GM21381 (cell line): ENCODE data around the gene NUP93.
"Not testable (repeated sequence)": the region's sequence is repeated elsewhere in the genome, so short reads cannot be mapped to it uniquely, and the experiment has no call there.

Experiments
- ATAC-seq: cut with Tn5 transposase; IDR thresholded peaks from one replicate; pipeline ENCODE4 v1.9.1; 2021; ENCODE audit warnings: mild to moderate bottlenecking, moderate library complexity; ENCODE audit not compliant: unreplicated experiment

The NUP93 gene

DNA sequence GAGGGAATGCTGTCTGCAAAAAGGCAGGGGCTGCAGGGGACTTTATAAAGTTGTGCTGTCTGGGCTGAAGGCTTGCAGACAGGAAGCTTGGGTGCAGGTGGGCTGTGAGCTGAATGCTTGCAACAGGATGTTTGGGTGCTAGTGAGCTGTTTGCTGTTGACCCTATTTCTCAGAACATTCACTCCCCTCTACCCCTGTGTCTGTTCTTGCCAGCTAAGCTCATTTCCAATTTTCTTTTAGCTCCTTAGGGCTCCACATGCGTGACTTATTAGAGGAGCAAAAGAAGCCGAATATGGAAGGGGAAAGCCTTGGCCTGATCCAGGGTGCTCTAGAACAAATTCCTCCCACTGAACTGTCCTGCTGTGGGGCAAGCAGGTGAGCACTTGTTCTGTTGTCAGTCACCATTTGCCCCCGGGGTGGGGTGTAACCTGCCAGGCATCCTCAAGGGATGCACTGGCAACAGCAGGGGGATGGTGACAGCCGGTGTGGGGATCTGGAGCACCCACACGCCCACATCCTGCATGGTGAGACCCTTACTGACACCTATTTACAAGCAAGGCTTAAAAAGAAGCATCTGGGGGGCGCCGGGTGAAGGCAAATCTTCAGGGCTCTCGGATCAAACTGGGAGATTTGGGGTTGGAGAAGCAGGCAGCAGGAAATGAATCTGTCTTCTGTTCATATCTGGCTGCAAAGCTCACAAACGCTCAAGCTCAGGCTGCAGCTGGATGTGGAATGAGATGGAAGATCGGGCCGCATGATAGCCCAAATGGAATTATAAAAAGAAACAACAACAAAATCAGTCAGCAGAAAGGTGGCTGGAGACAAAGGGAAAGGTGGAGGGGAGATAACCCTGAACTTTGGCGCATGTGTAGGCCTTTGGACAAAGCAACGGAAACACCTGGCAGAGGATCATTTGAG is 21.1 kb upstream of the NUP93 start:
- no peak for ATAC-seq

DNA sequence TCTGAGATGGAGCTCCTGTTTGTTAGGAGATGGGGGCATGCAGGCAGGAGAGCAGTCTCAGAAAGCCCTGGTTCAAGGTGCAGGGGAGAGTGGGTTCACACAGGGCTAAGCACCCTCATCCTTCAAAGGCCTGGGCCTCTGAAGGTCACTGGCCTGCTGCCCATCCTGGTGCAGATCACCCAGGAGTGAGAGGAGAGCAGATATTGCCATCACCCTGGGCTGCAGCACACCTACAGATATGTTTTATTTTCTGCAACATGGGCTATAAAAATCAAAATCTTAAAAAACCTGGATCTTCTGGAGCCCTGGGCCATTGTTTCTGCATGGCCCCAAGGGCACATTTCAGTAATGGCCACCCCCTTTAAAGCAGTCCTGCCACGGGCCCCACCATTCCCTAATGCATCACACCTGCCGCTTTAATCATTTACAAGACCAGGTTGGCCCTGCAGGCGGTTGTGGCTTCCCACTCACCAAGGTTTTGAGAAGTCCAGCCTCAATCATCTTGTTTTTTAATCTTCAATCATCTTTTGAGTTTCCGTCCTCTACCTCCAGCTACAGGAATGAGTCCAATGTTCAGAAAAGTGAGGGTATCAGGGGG is 20.4 kb upstream of the NUP93 start:
- no peak for ATAC-seq

DNA sequence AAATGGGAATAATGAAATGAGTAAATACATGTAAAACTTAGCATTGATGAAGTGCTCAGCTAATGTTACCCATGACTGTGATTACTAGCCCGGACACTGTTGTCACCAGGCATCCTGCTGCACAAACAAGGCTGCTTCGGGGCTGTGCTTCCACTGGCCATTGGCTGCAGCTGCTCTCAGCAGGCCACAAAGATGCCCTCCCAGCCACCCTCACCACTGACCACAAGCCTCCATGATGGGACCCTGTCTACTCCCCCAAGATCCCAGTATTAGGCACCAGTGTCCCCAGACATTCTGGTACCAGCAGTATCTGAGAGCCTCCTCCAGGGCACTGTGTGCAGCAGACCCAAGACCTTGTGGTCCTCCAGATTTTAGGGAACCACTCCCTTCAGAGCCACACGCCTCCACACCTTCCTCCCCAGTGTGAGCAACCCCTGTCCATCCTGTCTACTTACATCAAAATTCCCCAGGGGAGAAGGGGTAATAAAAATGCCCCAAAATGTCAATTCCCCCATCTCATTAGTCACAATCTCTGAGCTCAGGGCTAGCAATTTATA is 19.7 kb upstream of the NUP93 start:
- no peak for ATAC-seq

DNA sequence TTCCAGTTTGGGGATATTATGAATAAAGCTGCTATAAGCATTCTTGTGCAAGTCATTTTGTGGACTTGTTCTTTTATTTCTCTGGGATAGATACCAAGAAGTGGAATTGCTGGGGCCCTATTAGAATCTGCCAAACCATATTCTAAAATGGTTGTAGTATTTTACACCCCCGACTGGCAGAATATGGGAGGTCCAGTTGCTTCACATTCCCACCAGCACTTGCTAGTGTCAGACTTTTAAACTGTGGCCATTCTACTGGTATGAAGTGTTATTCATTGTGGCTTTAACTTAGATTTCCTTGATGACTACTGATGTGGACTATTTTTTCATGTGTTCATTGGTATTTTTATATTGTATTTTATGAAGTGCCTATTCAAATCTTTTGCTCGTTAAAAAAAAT is 18.1 kb upstream of the NUP93 start:
- ATAC-seq, result no peak

DNA sequence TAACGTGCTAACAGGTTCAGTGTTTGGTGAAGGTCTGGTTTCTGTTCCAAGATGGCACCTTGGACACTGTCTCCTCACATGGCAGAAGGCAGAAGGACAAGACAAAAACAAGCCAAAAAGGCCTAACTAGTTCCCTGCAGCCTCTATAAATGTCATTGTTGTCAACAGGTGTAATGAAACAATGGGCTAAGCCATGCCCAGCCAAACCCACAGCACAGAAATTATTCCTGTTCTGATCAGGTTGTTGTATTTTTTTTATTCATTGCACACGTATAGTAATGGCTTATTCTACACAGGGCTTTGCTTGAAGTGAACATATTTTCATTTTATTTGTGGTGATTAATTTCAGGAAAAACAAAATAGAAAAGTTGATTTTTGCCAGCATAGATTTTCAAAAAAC is 16.1 kb upstream of the NUP93 start:
- ATAC-seq, result no peak

DNA sequence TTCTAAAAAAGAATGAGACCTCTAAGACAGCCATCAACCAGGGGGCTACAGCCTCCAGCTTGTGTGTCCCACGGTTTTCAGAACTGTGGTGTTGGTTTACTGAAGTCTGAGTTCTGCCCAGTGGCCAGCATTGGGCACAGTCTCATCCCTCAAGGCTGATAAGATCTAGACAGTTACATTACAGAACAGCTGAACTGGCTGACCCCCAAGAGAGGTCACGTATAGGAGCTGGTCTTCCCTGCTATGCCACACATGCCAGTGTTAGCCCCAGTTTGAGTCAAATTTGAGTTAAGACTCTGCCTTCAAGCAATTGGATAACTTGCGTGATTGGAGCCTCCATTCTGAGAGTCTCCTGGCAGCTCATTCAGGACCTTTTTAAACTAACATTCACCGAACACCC is 14.8 kb upstream of the NUP93 start:
- ATAC-seq, result no peak

DNA sequence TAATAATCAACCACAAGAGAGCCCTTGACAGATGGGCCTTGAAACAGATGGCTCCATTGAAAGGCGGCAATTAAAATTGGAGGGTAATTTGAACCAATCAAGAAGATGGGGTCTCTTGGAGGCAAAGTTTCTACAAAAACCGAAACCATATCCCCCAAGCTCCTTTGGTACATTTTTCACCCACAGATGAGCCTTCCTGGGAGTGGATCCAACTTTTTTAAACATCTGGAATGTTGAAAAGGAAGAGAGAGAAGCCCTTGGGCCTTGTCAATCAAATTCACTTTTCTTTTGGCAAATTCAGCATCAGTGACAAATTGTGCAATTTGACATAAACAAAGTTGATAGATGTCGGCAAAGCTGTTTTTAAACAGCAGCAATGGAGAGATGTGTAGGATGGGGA is 13.2 kb upstream of the NUP93 start:
- no peak for ATAC-seq

DNA sequence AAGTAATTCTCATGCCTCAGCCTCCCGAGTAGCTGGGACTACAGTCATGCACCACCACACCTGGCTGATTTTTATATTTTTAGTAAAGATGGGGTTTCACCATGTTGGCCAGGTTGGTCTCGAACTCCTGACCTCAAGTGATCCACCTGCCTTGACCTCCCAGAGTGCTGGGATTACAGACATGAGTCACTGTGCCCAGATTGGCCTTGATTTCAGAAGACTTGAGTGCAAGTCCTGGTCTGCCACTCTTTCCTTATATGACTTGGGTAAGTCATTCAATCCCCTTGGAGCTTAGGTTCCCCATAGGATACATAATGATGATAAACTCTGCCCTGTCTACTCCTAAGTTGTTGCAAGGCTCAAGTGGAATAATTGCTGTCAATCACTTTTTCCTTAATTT is 12.4 kb upstream of the NUP93 start:
- not testable (repeated sequence) for ATAC-seq

DNA sequence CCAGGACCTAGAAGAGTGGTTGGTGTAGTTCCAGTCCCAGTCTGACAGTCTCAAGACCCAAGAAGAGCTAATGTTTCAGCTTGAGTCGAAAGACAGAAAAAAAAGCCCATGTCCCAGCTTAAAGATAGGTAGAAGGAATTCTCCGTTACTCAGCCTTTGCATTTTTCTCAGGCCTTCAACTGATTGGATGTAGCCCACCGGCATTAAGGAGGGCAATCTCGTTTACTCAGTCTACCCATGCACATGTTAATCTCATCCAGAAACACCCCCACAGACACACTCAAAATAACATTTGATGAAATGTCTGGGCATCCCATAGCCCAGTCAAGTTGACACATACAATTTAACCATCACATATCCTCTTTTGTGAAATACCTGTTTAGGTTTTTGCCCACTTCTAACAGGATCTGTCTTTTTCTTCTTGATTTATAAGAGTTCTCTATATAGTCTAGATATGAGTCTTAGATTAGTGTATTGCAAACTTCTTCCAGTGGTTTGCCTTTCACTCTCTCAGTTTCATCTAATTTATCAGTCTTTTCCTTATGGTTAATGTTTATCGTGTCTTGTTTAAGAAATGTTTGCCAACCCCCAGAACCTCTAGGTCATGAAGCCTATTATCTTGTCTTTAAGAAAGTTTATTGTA is 7.6 kb upstream of the NUP93 start:
- ATAC-seq, result no peak

DNA sequence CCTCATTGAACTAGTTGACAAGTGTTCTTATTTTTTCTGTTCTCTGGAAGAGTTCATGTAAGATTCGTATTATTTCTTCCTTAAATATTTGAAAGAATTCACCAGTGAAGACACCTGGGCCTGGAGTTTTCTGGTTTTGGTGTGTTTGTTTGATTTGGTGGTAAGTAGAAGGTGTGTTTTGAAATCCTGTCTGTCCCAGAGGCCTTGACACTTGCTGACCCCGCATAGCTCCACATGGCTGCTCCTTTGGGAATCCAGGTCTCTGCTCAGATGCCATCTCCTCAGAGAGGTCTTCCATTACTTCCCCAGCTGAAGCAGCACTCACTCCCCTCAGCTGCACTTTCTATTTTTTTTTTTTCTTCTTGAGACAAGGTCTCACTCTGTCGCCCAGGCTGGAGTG is 5.7 kb upstream of the NUP93 start:
- ATAC-seq, result no peak

DNA sequence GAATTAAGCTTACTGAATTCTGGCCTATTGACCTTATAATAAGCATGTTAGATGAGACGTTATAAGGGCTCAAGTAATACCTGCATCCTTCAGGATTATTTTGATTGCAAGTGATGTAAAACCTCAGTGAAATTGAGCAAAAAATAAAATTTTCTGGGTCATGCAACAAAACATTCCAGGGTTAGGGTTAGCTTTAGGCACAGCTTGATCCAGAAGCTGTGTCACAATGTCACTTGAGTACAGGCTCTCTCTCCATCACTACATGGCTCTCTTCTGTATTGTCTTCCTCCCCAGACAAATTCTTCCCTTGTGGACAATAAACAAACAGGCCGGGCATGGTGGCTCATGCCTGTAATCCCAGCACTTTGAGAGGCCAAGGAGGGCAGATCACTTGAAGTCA is 3.6 kb upstream of the NUP93 start:
- ATAC-seq, result no peak

DNA sequence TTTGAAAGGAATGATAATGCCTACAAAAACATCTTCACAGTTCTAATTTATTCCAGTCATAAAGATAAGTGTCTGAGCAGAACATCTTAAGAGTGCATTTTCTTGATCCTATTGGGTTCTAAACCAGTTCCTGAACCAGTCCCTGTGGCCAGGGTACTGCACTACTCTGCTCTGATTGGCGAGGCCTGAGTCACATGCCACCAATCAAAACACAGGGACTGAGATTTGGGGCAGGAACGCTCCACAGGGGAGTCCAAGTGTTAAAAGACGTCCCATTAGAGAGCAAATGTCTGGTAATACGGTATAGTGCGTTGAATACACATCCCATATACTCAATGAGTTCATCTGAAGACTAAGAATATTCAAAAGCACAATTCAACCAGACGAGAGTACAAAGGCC is 3.0 kb upstream of the NUP93 start:
- no peak for ATAC-seq

DNA sequence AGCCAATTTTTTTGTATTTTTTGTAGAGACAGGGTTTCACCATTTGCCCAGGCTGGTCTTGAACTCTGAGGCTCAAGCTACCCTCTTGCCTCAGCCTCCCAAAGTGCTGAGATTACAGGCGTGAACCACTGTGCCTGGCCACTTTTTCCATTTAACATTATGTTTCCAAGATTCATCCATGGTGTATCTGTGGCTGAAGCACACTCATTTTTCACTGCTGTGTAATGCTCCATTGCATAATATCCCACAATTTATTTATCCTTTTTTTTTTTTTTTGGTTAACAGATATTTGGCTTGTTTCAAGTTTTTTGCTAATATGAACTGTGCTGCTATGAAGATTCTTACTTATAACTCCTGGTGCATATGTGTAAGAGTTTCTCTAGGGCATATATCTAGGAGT is 1.9 kb upstream of the NUP93 start:
- ATAC-seq, result no peak

DNA sequence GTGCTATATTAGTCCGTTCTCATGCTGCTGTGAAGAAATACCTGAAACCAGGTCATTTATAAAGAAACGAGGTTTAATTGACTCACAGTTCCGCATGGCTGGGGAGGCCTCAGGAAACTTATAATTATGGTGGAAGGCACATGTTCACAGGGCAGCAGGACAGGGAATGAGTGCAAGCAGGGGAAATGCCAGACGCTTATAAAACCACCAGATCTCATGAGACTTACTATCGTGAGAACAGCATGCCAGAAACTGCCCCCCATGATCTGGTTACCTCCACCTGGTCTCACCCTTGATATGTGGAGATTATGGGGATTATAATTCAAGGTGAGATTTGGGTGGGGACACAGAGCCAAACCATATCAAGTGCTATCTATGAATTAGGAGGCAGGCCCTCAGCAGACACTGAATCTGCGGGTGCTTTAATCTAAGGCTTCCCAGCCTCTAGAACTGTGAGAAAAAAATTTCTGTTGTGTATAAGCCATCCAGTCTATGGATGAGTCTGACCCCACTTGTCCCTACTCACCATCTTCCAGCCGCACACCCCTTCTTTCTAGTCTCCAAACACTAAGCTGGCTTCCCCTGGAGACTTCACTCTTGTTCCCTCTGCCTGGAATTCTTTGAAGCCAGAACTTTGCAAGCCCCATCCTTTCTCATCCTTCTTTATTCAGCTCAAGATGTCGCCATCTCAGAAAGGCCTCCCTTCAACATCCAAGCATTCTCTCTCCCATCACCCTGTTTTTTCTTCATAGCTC is 772 bp upstream of the NUP93 start:
- ATAC-seq, result no peak

DNA sequence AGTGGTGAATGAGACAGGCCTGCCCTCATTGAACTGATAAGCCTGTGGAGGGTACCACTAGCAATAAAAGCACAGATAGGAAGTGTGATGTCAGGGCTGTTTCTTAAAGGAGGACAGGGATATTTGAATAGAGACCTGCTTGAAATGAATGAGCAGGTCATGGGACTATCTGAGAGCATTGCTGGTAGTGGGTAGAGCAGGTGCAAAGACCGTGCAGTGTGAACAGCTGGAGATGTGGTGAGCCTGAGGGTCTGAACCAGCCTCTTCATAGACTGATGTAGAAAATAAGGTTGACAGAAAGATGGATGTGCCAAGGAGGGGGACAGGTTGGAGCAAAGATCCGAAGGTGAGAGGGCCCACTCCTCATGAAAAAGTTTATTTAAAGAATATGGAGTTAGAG is 2.4 kb downstream of the NUP93 start:
- no peak for ATAC-seq

DNA sequence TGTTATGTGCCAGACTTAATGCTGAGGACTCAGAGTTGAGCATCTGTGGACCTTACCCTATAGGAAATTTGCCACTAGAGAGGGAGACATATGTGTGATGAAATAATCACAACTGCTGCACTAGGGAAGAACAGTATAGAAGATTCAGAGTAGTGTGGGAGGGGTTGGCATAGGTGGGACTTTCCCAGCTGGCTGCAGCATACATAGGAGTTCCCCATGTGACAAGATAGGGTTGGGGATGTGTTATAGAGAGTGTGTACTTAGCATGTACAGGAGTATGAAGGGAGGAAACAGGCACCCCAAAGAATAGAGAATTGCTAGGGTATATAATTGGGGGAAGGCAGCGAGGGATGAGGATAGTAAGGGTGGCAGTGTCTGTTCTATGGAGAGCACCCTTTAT is 2.9 kb downstream of the NUP93 start:
- ATAC-seq, result no peak

DNA sequence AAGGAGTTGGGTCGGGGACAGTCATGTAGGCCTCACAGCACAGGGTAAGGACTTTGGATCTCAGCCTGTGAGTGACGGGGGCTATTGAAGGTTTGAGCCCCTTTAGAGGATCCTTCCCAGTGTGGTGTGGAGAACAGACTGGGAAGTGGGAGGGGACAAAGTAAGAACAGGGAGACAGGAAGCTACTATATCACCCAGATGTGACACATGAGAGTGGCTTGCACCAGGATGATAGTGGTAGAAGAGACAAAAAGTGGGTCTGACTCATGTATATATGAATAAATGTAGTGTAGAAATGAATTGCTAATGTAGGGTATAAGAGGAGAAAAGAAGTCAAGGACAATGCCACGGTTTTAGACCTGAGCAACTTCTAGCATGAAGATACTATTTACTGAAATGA is 4.5 kb downstream of the NUP93 start:
- ATAC-seq, result no peak

DNA sequence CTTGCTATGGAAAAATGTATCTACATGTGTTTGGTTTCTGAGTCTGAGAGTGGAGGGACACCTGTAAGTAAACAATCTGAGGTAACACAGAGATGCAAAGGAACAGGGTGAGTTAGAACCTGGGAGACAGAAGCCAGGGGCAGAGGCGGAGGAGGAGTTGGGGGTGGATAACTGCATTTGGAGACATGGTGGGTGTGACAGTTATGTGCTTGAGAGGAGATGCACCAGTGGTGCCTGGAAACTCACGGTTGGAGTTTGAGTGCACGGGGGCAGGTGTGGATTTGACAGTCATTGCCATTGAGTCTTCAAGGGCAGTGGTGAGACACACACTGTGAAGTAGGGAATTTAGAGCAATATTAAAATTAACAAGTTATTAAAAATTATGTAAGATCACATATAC is 6.5 kb downstream of the NUP93 start:
- ATAC-seq, result no peak

DNA sequence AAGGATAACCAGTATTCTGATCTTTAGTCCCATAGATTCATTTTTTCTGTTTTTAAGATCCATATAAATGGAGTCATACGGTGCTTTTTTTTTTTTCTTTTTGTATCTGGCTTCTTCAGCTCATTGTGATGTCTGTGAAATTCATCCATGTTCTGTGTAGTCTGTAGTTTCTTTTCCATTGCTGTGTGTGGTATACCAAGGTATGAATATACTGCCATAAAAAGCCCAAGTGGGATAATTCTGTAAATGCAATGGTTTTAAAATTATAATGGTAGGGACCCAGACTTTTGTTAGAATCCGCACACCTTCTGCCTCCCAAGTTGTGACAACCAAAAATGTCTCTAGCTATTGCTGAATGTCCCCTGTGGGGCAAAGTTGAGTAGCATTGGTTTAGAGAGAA is 7.6 kb downstream of the NUP93 start:
- ATAC-seq, result no peak

DNA sequence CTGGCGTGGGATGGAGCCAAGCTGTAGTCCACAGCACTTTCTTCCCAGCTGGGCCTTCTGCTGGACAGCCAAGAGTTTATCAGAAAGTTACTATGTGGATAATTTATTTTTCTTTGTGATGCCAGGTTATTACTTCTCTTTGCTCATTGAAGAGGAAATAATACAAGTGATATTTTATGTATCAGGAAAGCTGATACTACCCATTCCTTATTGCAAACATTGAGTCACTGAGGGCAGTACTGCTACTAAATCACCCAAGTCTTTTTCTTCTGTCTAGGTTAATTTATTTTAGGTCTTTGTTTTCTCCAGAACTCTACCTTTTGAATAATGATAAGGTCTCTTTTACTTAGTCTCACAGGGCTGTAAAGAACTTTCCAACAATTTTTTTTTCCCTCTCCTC is 8.3 kb downstream of the NUP93 start:
- ATAC-seq, result no peak

DNA sequence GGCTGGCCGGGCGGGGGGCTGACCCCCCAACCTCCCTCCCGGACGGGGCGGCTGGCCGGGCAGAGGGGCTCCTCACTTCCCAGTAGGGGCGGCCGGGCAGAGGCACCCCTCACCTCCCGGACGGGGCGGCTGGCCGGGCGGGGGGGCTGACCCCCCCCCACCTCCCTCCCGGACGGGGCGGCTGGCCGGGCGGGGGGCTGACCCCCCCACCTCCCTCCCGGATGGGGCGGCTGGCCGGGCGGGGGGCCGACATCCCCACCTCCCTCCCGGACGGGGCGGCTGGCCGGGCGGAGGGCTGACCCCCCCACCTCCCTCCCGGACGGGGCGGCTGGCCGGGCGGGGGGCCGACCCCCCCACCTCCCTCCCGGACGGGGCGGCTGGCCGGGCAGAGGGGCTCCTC is 9.4 kb downstream of the NUP93 start:
- not testable (repeated sequence) for ATAC-seq
